A549 treated with AZD2906 at 1 μM for 4 hours (cell line): ENCODE measurements around the gene ATP6V1D. TPM values are rescaled to one million over a fixed set of nuclear protein-coding genes. Genes with fewer than 3 reads are reported as not detected.

Experiments
- total RNA-seq: library from RNA; stranded (reverse); fragments of 200-300 nt; extraction: Qiagen RNA extraction; gene quantifications from 5 replicates; pipeline ENCODE4 v1.2.3, GENCODE V29; 2022

ATP6V1D gene
- 64.3 to 114 TPM (median 65.7 TPM) in 5 replicates for total RNA-seq

DNA sequence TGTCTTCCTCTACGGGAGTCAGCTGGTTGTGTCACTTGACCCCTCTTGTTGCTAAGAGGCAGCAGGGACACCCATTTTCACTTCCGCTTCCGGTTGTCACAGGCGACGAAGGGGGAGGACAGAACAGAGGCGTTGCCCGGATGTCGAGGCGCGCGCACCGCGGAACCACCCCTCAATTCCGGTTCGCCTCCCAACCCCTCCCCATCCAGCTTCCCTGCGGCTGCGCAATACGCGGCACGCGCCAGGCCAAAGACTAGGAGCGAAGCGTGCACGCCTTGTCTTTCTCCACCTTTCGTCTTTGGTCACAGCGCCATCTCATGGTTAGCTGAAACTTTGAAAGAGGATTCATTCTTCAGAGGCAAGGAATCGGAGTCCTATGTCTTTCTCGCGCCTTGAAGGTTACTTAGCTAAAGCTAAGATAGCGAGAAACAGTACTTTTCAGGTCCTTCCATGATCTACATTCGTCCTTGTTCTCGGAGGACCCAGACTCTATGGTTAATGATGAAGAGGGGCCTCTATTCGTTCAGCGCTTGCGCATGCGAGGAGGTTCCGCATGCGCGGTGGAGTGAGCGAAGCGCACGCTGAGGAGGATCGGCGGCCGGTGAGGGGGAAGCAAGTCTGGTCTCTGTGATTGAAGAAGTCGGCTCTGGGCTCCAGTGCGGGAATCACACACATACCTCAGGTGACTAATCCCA, at the start of gene ATP6V1D, which contains the start of gene EIF2S1:
Gene ATP6V1D (minus strand): TSS at position 30 of the 695 bp plus-strand sequence. CDS start 106 bp downstream, outside the sequence.
Gene EIF2S1 (plus strand): TSS at position 554 of the 695 bp plus-strand sequence. CDS start 4,440 bp downstream, outside the sequence.

Other genes starting within 250 kb of the ATP6V1D start
- 0.07 to 0.08 TPM in 2 of 5 replicates, not detected in the others for gene GARIN2, start 170.4 kb downstream of the ATP6V1D start, total RNA-seq
- gene PALS1, start 118.4 kb downstream of the ATP6V1D start, total RNA-seq, result 13.2 to 18.0 TPM (median 14.2 TPM) in 5 replicates
- 218 to 362 TPM (median 230 TPM) in 5 replicates for gene EIF2S1, start 524 bp upstream of the ATP6V1D start, total RNA-seq
- gene PLEK2, start 52.4 kb upstream of the ATP6V1D start, total RNA-seq, result 16.7 to 18.8 TPM (median 17.4 TPM) in 5 replicates
- gene TMEM229B, start 128.9 kb upstream of the ATP6V1D start, total RNA-seq, result 0.17 to 0.32 TPM (median 0.19 TPM) in 5 replicates
- 2.2 to 3.8 TPM (median 3.1 TPM) in 5 replicates for gene PLEKHH1, start 173.5 kb upstream of the ATP6V1D start, total RNA-seq
- gene PIGH, start 240.5 kb upstream of the ATP6V1D start, total RNA-seq, result 16.5 to 19.5 TPM (median 18.5 TPM) in 5 replicates